Kidney (tissue), 14 donors: ENCODE data around the gene TSPAN31. TPM values are rescaled to one million over a fixed set of nuclear protein-coding genes. Genes with fewer than 3 reads are reported as not detected.

ENCODE experiments used
- DNase-seq, 5 donors: peaks; one replicate each; pipeline ENCODE4 v3.0.0-alpha.2; 2013 to 2020
- FAIRE-seq: peaks from 2 replicates; lab custom pipeline; 2012; peaks lifted over from hg19 to GRCh38; lab: Jason Lieb, UNC
- H3K27ac ChIP-seq, 2 donors: one replicate each; pipeline ENCODE4 v1.7.0; 2013; ENCODE audit warnings: low read depth in 2 of 2, low read length in 2 of 2, inconsistent platforms in 1 of 2
- H3K27me3 ChIP-seq: one replicate; pipeline ENCODE4 v1.7.1; 2013; ENCODE audit warnings: low read length, inconsistent platforms; ENCODE audit not compliant: control insufficient read depth, insufficient read depth
- H3K36me3 ChIP-seq, 3 donors: one replicate each; pipeline versions ENCODE4 v1.7.0 to v1.7.1; 2013; ENCODE audit warnings: low read length in 3 of 3, control low read depth in 1 of 3, inconsistent platforms in 1 of 3; ENCODE audit not compliant: insufficient read depth in 3 of 3, control insufficient read depth in 2 of 3
- H3K4me1 ChIP-seq, 3 donors: one replicate each; pipeline versions ENCODE4 v1.7.0 to v1.7.1; 2013; ENCODE audit warnings: low read length in 3 of 3, inconsistent platforms in 1 of 3, low read depth in 1 of 3; ENCODE audit not compliant: control insufficient read depth in 2 of 3, insufficient read depth in 2 of 3
- H3K4me3 ChIP-seq, 3 donors: one replicate each; pipeline versions ENCODE4 v1.7.0 to v1.8.1; 2013; ENCODE audit warnings: low read length in 3 of 3, control low read depth in 1 of 3, inconsistent platforms in 1 of 3
- H3K9ac ChIP-seq, 3 donors: one replicate each; pipeline versions ENCODE4 v1.7.0 to v1.7.1; 2013; ENCODE audit warnings: low read length in 3 of 3, control low read depth in 1 of 3, inconsistent platforms in 1 of 3
- H3K9me3 ChIP-seq, 3 donors: one replicate each; pipeline versions ENCODE4 v1.7.0 to v1.7.1; 2013; ENCODE audit warnings: low read length in 3 of 3, control low read depth in 1 of 3, inconsistent platforms in 1 of 3; ENCODE audit not compliant: control insufficient read depth in 2 of 3, insufficient read depth in 1 of 3
- intact Hi-C: fragments of 100-400 bp; cut with DNase I; formaldehyde crosslinking; loops from one replicate; pipeline ENCODE4 v1.11.1; 2022
- polyA plus RNA-seq: library from polyadenylated mRNA; stranded (reverse); fragments of 350-450 nt; fragmentation: Illumina TruSeq; extraction: RNeasy Lipid Tissue Mini Kit (QIAGEN cat#74804); gene quantifications from one replicate; pipeline ENCODE4 v1.2.3, GENCODE V29; 2014; ENCODE audit warnings: low read depth, low replicate concordance; ENCODE audit not compliant: insufficient read depth
- total RNA-seq: library from RNA; stranded (reverse); fragmentation: NEBNext Ultra II Directional; extraction: Animal tissue kit (Norgen Biotek cat#: 25700); gene quantifications from one replicate; pipeline ENCODE4 v1.2.1, GENCODE V29; 2021
- TF ChIP-seq, protein P1 (sequence below): IDR thresholded peaks from 3 replicates; pipeline ENCODE4 v1.5.1; 2012; ENCODE audit warnings: mild to moderate bottlenecking, moderate library complexity, borderline replicate concordance; ENCODE audit not compliant: insufficient read depth; ENCODE audit errors: extremely low read depth
- donor health status: control.
- donor health status: control.
- donor health status: control.
- donor health status: control.
- donor health status: control.
- donor health status: DM: yes; HTN: yes; CAD: no.
- donor health status: Normal renal cell carcinoma (clear cell type).

The TSPAN31 gene
- total and polyA plus RNA-seq, 2 donors from 2014 or later, result 53.3 to 60.1 TPM

DNA sequence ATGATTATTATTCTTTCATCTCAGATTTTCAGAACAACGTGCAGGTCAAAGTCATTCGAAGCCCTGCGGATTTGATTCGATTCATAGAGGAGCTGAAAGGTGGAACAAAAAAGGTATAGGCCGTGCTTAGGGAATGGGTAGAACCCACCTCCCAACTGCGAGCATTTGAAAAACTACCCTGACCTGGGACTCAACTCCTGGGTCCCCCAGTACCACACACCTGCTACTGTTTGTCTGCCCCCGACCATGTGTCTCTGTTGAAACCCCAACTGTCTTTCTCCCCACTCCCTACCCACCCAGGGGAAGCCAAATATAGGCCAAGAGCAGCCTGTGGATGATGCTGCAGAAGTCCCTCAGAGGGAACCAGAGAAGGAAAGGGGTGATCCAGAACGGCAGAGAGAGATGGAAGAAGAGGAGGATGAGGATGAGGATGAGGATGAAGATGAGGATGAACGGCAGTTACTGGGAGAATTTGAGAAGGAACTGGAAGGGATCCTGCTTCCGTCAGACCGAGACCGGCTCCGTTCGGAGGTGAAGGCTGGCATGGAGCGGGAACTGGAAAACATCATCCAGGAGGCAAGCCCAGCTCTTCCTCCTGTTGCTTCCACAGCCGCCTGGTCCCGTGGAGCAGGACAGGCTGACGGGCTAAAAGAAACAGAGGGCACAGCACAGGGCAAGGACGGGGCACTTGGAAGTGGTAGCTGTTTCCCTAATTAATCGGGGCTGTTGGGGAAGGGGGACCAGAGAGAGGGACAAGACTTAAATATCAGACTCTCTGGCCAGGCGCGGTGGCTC is 26.8 kb upstream of the TSPAN31 start:
- FAIRE-seq (no peak), DNase-seq (no peak)
- intact Hi-C loops, result no loop called here
- H3K4me3 ChIP-seq, result no peak overlapping the region
- peaks cover 2 to 47% (median 28%) of the 10 kb centered on the region in 3 donors for H3K36me3 ChIP-seq
- no peak overlapping the region for H3K27ac ChIP-seq
- H3K27me3 ChIP-seq, result no peaks in the 10 kb centered on the region
- H3K9me3 ChIP-seq, result no peaks in the 10 kb centered on the region
- H3K4me1 ChIP-seq, result no peaks in the 10 kb centered on the region
- TF ChIP-seq, protein P1, sequence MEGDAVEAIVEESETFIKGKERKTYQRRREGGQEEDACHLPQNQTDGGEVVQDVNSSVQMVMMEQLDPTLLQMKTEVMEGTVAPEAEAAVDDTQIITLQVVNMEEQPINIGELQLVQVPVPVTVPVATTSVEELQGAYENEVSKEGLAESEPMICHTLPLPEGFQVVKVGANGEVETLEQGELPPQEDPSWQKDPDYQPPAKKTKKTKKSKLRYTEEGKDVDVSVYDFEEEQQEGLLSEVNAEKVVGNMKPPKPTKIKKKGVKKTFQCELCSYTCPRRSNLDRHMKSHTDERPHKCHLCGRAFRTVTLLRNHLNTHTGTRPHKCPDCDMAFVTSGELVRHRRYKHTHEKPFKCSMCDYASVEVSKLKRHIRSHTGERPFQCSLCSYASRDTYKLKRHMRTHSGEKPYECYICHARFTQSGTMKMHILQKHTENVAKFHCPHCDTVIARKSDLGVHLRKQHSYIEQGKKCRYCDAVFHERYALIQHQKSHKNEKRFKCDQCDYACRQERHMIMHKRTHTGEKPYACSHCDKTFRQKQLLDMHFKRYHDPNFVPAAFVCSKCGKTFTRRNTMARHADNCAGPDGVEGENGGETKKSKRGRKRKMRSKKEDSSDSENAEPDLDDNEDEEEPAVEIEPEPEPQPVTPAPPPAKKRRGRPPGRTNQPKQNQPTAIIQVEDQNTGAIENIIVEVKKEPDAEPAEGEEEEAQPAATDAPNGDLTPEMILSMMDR, result no peak
- H3K9ac ChIP-seq, result no peak overlapping the region

DNA sequence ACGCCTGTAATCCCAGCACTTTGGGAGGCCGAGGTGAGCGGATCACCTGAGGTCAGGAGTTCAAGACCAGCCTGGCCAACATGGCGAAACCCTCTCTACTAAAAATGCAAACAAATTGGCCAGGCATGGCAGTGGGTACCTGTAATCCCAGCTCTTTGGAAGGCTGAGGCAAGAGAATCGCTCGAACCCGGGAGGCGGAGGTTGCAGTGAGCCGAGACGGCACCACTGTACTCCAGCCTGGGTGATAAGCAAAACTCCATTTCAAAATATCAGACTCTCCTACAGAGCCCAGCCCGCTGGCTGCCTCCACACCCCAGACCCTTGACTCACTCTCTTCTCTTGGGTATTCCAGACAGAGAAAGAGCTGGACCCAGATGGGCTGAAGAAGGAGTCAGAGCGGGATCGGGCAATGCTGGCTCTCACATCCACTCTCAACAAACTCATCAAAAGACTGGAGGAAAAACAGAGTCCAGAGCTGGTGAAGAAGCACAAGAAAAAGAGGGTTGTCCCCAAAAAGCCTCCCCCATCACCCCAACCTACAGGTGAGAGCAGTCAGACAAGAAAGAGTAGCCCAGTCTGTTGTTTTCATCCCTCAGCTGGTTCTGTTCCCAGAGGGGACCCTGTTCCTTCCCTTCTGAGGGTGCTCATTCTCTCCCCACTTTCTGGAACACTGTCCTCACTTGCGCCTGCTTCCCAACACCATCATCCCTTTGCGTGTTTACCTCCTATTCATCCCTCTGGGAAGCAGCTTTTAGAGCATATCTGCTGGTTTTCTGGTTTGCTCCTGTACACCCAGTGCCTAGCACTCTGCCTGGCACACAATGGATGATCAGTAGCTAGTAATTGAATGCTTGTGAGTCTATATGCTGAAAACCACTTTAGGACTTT is 26.0 kb upstream of the TSPAN31 start:
- no peaks in the 10 kb centered on the region for H3K4me1 ChIP-seq
- no peak overlapping the region for H3K27ac ChIP-seq
- DNase-seq, result no peak
- no peaks in the 10 kb centered on the region for H3K27me3 ChIP-seq
- H3K9ac ChIP-seq, result no peak overlapping the region
- TF ChIP-seq, protein P1, result no peak
- intact Hi-C loops, result no loop called here
- no peak for FAIRE-seq
- H3K4me3 ChIP-seq, result no peak overlapping the region
- H3K9me3 ChIP-seq, result no peaks in the 10 kb centered on the region
- peaks cover 2 to 47% (median 28%) of the 10 kb centered on the region in 3 donors for H3K36me3 ChIP-seq

DNA sequence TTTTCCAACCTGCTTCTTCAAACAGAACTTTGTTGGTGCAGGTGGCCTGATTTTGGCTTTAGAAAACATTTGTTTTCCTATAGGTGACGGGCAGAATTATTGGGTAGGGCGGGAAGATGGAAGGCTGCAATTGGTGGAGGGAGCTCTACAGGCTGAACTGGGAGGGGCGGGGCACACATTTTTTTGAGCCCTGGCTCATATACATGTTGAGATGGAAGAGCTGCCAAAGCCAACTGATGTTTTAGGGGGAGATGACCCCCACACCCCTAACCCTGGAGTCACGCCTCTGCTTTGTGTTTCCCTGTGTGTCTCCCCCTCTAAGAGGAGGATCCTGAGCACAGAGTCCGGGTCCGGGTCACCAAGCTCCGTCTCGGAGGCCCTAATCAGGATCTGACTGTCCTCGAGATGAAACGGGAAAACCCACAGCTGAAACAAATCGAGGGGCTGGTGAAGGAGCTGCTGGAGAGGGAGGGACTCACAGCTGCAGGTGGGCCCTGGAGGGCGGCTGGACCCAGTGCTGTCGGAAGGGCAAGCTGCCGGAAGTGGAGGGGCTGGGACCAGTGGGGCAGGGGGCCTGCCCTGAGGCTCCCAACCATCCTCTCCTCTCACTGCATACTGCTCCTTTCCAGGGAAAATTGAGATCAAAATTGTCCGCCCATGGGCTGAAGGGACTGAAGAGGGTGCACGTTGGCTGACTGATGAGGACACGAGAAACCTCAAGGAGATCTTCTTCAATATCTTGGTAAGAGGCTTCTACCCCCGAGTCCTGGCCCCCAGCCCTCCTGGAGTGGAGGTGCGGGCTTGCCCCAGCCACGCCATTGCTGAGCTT is 24.8 kb upstream of the TSPAN31 start:
- H3K36me3 ChIP-seq, result peaks cover 2 to 47% (median 28%) of the 10 kb centered on the region in 3 donors
- intact Hi-C loops, result no loop called here
- H3K9me3 ChIP-seq, result no peaks in the 10 kb centered on the region
- no peak for FAIRE-seq
- no peaks in the 10 kb centered on the region for H3K27me3 ChIP-seq
- DNase-seq, result no peak
- no peak overlapping the region for H3K27ac ChIP-seq
- TF ChIP-seq, protein P1, result no peak
- H3K4me3 ChIP-seq, result no peak overlapping the region
- H3K4me1 ChIP-seq, result no peaks in the 10 kb centered on the region
- H3K9ac ChIP-seq, result no peak overlapping the region
